DND-41 (cell line): Measurements from ENCODE around the gene RYR2.

ENCODE experiments used
- EZH2 ChIP-seq: IDR thresholded peaks from 3 replicates; pipeline ENCODE4 v1.6.1; 2012; ENCODE audit warnings: borderline replicate concordance, low read depth, mild to moderate bottlenecking, moderate library complexity, low read length, inconsistent platforms; ENCODE audit not compliant: severe bottlenecking
- TF ChIP-seq, protein P1 (sequence below): IDR thresholded peaks from 2 replicates; pipeline ENCODE4 v1.5.1; 2012; ENCODE audit warnings: borderline replicate concordance, low read length, moderate library complexity, mild to moderate bottlenecking; ENCODE audit not compliant: poor library complexity, severe bottlenecking; ENCODE audit errors: extremely low read depth

DNA sequence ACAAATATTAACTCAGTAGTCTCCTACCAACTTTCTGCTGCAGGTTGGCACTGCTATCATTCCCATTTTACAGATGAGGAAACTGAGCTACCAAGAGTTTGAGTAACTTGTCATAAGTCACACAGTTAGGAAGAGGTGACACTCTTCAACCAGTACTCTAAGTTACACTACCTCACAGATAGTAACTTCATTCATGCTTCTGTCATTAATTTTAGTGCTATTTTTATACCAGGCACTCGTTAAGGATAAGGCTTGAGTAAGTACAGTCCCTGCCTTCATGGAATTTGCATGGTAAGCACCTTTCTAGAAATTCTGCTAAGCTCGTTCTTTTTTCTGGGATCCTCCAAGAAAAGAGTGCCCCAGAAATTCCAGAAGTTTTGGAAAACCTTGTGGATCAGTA is 770.1 kb downstream of the RYR2 start:
- TF ChIP-seq, protein P1, sequence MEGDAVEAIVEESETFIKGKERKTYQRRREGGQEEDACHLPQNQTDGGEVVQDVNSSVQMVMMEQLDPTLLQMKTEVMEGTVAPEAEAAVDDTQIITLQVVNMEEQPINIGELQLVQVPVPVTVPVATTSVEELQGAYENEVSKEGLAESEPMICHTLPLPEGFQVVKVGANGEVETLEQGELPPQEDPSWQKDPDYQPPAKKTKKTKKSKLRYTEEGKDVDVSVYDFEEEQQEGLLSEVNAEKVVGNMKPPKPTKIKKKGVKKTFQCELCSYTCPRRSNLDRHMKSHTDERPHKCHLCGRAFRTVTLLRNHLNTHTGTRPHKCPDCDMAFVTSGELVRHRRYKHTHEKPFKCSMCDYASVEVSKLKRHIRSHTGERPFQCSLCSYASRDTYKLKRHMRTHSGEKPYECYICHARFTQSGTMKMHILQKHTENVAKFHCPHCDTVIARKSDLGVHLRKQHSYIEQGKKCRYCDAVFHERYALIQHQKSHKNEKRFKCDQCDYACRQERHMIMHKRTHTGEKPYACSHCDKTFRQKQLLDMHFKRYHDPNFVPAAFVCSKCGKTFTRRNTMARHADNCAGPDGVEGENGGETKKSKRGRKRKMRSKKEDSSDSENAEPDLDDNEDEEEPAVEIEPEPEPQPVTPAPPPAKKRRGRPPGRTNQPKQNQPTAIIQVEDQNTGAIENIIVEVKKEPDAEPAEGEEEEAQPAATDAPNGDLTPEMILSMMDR = no peak
- no peak for TF ChIP-seq EZH2
